GM19043 (cell line): Measurements from ENCODE around the gene FHOD3.
"Not testable (repeated sequence)": the region's sequence is repeated elsewhere in the genome, so short reads cannot be mapped to it uniquely, and the experiment has no call there.

Experiments used
- ATAC-seq: cut with Tn5 transposase; IDR thresholded peaks from one replicate; pipeline ENCODE4 v1.9.1; 2021; ENCODE audit warnings: low read depth; ENCODE audit not compliant: unreplicated experiment

FHOD3 gene

DNA sequence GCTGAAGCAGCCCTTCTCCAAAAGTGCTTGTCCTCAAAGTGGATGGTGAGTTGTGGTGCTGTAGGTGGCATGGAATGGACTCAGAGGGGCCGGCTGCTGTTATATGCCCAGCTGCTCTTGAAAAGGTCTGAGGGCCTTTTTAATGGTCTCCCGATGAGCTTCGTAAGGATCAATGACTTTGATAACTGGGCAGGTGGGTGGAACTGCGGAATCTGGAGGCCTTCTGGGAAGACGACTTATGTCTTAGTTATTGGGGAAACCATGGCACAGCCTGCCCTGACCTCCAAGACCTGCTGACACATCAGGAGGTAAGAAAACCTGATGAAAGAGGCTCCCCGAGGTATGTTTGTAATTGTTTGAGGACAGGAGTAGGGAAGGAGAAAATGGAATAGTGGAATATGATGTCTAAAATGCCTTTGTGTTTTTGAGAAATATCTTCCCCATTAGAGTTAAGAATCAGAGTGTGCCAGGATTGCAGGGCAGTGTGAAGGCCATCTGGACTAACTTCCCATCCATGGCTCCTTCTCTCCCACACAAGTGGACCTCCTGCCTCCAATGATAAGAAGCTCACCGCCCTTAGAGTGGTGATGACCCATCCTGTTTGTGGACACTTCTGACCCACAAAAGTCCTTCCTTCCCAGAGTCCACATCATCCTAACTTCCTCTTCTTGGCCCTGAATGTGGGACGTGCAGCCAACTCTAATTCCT, 236.1 kb downstream of the FHOD3 start:
- no peak for ATAC-seq

DNA sequence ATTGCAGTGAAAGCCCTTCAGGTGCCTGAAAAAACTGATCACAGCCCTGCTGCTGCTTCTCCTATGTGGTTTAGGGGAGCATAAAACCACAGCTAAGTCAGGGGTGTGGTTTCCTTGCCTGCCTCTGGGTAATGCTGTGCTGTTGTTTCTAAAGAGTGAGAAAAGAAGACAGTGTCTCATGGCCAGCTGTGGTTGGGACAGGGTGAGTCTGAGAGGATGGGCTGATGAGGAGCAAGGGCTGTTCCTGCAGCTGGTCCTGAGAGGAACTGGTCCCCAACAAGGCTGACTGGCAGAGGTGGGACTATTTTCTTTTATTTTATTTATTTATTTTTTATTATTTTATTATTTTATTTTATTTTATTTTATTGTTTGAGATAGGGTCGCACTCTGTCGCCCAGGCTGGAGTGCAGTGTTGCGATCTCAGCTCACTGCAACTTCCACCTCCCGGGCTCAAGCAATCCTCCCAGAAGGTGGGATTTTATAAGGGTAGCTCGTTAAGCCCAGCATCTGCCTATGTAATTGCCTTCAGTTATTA, 236.7 kb downstream of the FHOD3 start:
- ATAC-seq: peak; percentile 64

DNA sequence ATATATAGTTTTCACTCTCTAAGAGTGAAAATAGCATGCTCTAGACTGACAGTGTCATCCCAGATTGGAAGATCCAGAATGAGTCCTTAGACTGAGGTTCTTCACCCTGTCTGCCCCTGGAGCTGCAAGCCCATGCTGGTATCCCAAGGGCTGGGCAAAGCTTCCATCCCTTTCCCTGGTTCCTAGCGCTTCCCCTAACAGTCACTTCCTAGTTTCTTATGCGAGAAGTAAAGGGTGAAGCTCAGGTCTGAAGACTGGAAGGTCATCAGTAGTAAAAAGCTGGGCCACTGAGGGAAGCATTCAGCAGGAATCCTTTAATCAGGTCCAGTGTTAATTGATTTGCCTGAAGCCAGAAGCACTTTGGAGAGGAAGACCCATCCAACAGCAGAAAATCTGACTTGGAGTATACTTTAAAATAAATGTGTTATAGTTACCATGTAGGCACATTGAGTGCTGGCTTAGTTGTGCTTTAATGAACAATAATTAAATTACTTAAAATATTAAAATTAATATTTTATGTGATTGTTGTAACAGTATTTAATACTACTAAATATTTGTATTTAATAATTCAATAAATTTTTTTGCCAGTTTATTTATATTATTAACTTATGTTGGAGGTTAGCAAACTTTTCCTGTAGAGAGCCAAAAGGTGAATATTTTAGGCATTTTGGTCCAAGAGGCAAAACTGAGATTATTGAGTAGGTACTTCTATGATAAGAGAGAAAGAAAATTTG, 237.9 kb downstream of the FHOD3 start:
- ATAC-seq: no peak

DNA sequence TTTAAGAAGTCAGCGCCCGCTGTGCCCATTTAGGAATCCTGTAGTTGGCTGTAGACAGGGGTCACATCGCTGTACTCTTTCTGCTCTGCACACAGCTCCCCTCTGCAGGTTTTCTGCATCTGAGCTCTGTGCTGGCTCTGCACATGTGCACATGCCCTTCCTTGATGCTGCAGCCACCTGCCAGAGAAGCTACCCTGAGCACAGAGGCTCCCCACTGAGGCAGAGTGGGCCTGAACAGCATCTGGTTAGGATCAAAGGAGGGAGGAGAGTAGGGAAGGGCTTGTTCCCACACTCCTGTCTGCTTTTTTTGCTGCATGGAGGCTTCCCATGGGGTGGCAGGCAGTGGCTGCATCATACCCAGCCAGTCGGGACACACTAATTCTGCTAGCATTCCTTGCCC, 238.9 kb downstream of the FHOD3 start:
- ATAC-seq: no peak

DNA sequence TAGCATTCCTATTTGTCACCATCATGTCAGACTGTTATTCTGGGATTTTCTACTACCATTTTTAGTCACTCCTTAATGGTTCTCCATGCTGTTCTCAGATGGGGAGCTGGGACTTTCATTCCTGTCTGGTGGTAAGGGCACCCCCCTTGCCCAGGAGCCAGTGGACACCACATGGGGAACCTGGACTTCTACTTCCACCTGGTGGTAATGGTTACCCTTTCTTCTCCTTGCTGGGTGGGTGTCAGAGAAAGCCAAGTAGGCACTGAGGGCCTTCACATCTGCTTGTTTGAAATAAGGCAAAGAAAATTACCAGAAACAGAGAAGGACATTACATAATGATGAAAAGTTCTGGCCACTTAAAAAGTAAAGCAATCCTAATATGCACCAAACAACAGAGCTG, 239.8 kb downstream of the FHOD3 start:
- ATAC-seq: no peak

DNA sequence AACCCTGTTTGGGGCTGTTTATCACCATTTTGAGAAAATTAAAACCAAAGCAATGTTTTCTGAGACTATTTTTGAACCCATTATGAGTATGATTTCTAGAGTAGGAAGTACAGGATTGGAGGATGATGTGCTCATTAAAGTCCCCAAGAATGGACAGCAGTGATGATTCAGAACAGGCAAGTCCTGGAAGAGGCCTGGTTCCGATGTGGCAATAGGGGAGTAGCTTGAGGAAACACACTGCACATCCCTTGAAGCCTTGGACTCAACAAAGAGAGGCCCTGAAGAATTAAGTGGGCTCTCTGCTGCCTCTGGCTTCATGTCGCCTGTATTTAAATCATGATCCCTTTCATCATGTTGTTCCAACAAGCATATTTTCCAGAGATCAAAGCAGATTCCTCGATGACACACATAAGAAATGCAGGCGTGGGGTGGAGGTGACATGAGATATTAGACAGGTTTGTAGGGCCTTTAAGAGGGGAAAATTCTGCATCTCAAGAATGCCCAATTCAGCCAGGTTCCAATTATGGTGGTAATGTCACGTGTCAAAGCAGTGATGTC, 242.2 kb downstream of the FHOD3 start:
- ATAC-seq: no peak

DNA sequence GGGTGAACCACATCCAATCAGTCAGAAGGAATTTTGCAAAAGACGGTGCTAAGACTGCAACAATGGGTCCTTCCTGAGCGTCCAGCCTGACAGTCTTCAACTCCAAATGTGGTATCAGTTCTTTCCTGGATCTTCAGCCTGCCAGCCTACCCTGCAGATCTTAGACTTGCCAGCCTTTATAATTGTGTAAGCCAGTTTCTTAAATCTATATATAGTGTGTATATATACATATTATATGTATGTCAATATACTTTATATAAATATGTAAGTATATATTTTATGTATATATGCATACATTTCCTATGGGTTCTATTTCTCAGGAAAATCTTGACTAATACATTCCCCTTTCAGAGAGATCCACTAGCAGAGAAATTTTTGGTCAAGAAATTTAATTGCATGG, 245.5 kb downstream of the FHOD3 start:
- ATAC-seq: no peak

DNA sequence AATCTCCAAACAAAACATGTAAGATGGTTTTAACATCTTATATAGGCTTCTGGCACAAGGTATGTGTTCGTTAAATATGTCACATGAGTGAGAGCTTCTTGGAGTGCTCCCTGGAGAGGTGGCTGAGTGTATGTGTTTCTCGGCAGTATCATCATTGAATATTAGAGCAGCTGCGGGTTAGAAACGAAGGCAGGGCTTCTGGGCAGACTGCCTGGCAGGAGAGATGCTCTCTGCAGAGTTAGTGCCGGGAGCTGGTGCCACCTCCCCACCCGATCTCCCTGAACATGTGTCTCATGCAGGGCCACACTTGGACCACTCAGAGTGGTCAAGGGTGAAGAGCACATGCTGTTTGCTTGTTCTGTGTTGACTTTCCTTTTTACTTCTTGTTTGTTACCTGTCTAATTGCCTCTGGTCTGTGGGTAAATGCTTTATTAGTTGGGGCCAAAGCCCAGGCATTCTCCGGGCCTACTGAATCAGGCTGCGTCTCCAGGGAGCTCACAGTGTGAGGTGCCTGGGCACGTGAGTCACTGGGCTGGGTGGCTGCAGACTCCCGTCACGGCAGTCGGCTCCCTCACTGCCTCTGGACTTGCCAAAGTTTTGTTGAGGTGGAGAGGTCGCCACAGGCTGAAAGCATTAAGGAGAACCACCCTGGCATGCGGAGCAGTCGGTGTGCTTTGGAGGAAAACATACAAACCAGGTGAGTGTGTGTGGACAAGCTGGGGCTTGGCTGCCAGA, 246.6 kb downstream of the FHOD3 start:
- no peak for ATAC-seq

DNA sequence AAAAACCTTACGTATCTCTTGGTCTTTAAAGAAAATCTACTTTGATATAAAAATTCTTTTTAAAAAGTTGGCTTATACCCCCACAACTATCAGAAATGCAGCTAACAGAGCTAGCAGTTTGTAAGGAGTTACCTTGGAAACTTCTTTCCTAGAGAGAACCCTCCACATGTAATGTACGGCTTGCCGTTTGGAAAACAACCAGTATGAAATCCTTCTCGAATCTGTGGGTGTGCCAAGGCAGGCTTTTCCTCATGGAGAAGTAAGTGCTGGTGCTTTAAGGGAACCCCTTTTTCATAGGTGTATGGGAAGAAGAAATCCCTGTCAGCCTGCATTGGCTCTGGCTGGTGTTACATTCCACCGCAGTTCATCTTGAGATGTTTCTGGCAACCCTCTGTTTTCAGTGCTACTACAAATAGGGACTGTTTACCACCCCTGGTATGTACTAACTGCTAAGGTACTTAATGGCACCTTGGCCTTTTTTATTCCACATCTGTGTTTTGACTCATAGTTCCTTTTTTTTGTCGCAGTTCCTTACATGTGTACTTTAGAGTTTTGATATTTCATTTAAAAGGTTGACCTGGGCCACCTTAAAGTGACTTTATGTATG, 248.4 kb downstream of the FHOD3 start:
- ATAC-seq: no peak

DNA sequence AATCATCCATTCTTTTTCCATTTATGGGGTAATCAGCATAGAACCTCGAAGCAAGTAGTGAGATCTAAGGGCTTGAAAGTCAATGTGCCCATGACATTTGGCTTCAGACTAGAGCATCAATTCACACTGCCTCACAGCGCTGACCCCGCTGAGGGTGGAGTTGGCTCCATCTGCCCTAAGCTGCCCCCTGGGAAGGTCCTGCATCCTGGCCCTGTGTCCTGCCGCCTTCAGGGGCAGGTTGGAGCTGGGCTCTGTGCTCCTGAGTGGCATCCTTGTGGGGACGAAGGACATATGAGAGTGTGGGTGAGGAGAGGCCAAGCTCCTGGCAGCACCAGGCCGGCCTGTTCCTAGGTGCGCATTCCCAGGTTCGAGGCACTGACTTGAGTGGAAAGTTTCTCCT, 249.4 kb downstream of the FHOD3 start:
- ATAC-seq: no peak

DNA sequence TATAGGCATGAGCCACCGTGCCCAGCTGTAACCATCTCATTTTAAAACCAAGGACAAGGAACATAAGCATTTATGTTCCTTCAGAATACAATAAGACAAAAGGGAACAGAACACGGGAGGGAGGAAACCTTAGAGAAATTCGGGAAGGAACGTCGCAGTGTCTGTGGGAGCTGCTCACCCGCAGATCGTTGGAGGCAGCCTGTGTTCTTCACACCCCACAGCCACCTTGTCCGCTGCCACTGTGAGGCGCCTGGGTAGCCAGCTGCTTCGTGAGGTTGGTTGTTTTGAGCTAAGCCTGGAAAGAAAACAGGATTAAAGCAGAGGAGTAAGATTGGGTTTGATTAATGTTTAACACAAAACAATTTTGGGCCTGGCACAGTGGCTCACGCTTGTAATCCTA, 250.0 kb downstream of the FHOD3 start:
- ATAC-seq: no peak

DNA sequence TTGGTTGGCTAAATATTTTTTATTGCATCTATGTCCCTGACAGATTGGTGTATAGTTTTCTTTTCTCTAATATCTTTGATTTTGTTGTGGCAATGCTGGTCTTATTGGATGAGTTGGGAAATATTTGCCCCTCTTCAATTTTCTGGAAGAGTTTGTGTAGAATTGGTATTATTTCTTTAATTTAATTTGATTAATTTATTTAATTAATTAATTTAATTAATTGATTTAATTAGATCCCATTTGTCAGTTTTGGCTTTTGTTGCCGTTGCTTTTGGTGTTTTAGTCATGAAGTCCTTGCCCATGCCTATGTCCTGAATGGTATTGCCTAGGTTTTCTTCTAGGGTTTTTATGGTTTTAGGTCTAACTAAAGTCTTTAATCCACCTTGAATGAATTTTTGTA, 253.8 kb downstream of the FHOD3 start:
- not testable (repeated sequence) for ATAC-seq

DNA sequence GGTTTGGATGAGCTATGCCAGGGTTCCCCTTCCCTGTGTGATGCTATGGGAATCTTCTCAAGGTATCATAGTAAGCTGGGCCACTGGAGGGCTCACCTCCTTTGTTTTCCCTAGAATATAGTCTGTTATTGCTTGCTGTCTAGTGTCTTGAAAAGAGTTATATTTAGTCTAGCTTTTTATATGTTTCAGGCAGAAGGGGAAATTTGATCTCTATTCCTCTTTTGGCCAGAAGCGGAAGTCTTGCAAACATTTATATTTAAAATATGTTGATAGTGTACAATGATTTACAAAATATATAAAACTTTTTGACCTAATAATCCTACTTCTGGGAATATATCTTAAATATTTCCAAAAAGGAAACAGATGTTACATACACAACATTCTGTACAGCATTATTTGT, 260.7 kb downstream of the FHOD3 start:
- ATAC-seq: no peak

DNA sequence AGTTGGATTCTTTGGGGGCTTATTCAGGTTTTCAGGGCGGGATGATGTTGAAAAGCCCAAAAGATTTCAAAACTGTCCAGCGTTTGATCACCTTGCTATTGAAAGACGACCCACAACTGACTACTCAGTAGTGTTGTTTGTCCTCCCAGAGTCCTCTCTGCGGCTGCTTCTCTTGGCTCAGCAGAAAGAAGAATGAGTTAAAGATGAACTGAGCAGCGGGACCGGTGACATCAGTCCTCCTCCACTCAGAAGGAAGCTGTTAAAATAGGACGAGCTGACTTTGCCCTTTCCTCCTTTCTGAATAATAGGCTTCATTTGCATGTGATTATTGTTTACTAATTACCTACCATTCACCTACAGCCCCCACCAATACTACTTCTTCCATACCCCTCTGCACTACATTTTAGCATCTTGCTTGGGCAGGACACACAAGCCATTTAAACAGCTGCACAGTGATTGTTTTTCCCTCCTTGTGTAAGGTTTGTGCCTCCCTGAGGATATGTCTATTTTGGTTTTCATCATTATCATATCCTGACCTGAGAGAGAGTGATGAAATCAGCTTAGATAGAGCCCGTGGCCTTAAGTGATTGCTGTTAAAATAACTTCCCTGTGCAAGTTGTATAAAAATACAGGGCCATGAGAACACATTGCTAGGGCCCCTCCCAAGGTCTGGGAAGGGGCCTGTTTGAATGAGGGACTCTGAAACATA, 261.8 kb downstream of the FHOD3 start:
- no peak for ATAC-seq

DNA sequence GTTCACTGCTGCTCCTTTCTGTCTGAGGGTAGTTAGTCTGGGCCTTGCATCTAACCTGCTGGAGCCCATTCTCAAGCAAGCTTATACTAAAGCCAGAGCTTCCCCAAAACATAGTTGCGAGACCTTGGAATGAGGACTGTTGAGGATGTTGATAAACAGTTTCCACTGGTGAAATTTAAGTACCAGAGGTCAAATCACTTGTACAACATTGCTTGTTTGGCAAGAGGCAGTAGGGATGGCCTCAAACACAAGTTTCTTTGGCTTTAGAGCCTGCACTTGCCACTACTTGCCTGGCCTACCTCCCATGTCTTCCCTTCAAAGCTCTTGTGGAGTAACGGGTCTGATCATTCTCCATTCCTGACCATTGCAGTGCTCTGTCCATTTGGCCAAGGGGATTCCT, 262.7 kb downstream of the FHOD3 start:
- no peak for ATAC-seq

DNA sequence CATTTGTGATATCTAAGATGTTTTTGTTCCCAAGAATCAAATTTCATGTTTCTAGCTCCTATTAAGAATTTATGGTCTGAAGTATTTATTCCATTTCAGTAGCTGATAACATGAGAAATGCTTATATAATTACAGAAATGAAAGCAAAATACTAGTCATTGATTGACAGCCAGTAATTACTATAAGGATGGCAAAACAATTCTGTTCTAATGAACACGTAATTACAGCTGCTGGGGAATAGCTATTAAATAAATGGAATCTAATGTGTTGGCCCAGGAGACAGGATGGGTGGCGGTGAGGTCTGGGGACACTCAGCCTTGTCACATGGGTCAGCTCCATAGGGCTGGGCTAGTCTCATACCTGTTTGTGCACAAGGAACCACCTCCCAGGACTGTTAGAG, 263.5 kb downstream of the FHOD3 start:
- no peak for ATAC-seq

DNA sequence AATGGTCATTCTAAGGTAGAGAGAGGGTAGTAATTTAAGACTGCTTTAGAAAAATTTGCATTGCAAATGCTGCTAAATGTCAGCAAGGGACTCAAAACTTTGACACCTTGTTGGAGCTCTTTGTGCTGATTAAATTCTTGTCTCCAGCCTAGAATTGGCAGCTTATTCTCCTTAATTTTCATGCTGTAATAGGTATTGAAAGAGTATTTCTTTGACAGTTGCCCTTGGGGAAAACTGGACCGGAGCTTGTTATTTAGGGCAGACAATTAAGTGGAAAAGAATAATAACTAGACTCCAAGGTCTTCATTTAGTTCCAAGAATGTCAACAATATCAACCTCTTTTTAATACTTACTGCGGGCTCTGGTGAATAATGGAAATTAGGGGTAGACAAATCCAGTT, 267.3 kb downstream of the FHOD3 start:
- no peak for ATAC-seq

DNA sequence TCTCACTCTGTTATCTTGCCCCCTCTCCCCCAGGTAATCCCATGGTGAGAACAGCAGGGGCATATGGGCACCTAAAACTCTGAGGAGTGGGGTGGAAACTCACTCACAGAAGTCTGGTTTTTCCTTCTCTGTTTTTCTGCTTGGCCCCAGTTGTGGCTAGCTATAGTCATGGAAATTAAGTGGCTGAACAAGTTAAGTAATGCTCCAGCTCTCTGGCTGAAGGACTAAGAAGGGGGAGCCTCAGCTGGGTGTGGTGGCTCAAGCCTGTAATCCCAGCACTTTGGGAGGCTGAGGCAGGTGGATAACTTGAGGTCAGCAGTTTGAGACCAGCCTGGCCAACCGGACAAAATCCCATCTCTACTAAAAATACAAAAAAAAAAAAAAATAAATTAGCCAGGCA, 270.3 kb downstream of the FHOD3 start:
- ATAC-seq: no peak

DNA sequence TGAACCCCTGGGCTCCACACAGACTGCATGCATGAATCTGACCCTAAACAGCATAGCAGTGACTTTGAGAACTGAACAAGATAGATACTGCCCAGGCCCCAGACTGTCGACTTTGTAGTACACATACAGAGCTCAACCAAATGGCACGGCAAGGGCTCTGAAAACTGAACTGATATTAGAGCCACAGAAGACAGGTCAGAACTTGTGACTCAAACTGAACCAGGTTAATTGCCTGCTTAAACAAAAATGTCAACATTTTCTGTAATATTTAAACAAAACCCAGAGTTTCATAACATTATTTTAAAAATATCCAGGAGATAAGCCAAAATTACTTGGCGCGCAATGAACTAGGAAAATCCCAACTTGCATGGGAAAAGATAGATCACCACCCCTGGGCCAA, 271.0 kb downstream of the FHOD3 start:
- no peak for ATAC-seq
